HG03521 (cell line): Measurements from ENCODE around the gene FKBP2.

ENCODE experiments used
- ATAC-seq: cut with Tn5 transposase; IDR thresholded peaks from one replicate; pipeline ENCODE4 v1.9.1; 2021; ENCODE audit warnings: mild to moderate bottlenecking, moderate library complexity; ENCODE audit not compliant: unreplicated experiment

The FKBP2 gene

DNA sequence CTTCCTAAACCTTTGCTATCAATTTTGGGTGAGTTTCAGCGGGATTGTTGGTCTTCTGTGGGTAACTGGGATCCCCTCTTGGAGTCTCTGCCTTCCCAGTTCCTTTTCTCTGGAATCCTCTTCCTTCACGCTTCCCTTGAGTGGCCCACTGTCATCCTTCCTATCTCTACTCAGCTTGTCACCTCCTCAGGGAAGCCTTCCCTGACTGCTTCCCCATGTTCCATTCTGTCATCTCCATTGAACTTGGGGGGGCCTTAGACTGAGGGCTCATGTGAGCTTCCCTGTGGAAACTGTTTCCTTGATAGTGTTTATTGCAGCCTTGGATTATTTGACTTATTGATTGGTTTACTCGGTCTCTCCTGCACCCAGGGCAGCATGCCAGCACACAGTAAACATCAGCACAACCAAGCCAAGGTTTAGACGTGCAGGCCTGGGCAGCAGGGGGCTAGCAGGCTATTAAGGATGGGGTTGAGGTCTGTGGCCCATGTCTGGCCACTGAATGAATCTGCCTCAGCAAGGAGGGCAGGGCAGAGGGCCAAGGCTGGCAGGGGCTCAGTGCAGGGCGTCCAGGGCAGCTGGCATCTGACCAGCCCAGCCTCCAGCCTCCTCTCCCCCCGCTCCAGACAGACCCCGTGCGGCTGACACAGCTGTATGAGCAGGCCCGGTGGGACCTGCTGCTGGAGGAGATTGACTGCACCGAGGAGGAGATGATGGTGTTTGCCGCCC is 22.1 kb upstream of the FKBP2 start:
- no peak for ATAC-seq

DNA sequence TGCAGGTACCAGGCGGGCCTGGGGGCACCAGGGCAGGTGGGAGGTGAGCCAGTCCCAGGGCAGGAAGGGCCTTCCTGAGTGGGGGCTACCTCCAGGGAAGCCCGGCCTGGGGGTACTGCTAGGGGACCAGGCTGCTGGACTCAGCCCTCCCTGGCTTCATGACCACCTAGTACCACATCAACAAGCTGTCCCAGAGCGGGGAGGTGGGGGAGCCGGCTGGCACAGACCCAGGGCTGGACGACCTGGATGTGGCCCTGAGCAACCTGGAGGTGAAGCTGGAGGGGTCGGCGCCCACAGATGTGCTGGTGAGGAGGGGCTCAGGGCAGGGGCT is 21.6 kb upstream of the FKBP2 start:
- no peak for ATAC-seq

DNA sequence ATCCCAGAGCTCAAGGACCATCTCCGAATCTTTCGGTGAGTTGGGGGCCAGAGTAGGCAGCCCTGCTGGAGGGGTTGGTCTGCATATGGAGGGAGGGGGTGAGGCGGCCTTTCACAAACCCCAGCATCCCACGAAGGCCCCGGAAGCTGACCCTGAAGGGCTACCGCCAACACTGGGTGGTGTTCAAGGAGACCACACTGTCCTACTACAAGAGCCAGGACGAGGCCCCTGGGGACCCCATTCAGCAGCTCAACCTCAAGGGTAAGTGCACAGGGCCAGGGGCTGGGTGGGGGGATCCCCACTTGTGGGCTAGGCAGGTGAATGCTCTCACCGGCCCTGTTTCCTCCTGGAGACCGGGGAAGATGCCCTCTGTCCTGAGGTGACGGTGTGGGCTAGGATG is 21.1 kb upstream of the FKBP2 start:
- no peak for ATAC-seq

DNA sequence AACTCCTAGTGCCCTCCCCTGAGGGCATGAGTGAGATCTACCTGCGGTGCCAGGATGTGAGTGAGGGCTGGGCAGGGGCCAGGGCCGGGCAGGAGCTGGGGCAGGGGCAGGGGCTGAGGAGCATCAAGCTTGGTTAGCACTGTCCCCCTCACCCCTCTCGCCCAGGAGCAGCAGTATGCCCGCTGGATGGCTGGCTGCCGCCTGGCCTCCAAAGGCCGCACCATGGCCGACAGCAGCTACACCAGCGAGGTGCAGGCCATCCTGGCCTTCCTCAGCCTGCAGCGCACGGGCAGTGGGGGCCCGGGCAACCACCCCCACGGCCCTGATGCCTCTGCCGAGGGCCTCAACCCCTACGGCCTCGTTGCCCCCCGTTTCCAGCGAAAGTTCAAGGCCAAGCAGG is 20.6 kb upstream of the FKBP2 start:
- no peak for ATAC-seq

DNA sequence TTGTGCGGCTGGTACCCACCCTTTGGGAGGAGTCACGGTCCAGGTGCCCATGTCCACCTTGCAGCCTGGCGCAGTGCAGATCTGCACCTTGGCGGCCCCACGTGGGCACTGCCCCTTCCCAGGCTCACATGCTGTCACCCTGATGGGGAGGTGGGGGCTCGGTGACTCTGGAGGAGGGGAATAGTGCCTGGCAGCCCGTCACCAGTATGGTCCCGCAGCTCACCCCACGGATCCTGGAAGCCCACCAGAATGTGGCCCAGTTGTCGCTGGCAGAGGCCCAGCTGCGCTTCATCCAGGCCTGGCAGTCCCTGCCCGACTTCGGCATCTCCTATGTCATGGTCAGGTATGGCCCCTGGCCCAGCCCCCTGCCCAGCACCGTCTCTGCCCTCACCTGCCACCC is 20.1 kb upstream of the FKBP2 start:
- no peak for ATAC-seq

DNA sequence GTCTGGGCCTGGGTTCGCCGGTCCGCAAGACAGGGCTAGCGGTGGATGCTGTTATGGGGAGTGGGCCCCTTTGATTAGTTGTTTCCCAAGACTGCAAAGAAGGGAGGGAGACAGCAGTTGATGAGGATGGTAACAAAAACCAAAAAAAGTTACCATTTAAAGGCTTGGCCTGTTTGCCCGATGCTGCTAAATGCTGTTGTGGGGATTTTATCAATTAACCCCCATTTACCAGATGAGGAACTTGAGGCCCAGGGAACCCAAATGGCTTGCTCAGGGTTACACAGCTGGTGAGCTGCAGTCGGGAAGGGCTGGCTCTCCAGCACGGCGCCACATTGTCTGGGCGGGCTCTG is 18.3 kb upstream of the FKBP2 start:
- ATAC-seq = no peak

DNA sequence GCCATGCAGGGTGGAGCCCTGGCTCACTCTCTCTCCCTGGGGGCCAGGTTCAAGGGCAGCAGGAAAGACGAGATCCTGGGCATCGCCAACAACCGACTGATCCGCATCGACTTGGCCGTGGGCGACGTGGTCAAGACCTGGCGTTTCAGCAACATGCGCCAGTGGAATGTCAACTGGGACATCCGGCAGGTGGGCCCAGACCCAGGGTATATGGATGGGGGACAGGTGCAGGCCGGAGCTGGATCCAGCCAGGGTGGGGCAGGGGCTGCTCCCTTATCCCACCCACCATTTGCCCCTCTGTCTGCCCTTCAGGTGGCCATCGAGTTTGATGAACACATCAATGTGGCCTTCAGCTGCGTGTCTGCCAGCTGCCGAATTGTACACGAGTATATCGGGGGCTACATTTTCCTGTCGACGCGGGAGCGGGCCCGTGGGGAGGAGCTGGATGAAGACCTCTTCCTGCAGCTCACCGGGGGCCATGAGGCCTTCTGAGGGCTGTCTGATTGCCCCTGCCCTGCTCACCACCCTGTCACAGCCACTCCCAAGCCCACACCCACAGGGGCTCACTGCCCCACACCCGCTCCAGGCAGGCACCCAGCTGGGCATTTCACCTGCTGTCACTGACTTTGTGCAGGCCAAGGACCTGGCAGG is 17.8 kb upstream of the FKBP2 start:
- no peak for ATAC-seq

DNA sequence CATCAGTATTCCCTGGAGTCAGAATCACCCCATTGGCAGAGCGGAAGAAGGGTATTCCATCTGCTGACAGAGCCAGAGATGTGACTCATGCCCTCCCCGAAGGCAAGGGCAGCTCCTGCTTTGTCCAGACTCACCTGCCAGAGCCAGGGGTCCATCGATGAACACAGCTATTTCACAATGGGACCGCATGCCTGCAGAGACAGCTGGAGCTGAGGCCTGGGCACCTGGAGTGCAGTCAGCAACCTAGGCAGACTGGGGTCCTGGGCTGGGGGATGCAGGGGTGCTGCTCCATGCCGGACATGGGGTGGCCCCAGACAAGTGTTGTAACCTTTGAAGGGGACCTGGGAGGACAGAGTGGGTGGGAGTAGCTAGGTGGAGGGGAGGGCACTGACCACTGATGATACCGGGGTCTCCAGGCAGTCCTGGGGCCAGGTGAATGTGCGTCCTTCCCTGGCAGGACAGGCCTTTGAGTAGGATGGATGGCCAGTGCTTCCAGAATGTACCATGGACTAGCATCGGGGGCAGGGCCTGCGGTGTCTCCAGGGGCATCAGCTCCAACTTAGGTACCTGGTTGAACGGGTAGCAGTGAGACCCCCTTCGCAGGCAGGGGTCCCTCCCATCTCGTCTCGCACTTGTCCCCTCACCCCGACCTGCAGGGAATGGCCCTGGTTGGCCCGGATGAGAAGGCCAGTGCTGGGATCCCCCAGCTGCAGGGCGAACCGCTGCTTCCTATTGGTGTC is 16.6 kb upstream of the FKBP2 start:
- no peak for ATAC-seq

DNA sequence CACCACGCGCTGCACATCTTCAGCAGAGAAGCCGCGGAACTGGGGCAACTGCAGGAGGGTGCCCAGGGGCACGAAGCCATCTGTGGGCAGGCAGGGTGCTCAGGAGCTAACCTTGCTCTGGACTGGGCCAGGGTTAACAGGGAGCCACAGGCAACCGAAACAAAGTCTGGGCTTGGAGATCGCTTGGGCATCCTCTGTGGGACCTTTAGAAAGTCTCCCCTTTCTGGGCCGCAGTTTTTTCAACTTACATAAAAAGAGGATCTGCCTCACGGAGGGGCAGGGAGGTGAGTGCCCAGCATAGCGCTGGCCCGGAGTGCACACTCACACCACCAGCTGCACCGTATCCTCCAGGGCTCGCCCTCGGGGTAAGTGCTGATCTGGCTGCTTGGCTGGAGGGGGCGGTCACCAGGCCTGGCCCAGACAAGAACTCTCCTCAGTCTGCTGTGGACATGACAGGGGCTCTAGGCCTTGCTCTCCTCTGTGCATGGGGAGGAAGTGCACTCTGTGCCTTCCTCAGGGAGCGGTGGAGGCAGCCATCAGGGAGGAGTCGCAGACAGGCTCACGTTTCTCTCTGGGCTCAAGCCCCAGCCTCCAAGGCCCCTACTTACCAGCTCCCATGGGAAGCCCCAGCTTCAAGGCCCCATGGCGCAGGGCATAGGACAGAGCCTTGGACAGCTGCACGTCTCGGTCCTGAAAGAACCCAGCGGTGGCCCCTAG is 15.8 kb upstream of the FKBP2 start:
- no peak for ATAC-seq

DNA sequence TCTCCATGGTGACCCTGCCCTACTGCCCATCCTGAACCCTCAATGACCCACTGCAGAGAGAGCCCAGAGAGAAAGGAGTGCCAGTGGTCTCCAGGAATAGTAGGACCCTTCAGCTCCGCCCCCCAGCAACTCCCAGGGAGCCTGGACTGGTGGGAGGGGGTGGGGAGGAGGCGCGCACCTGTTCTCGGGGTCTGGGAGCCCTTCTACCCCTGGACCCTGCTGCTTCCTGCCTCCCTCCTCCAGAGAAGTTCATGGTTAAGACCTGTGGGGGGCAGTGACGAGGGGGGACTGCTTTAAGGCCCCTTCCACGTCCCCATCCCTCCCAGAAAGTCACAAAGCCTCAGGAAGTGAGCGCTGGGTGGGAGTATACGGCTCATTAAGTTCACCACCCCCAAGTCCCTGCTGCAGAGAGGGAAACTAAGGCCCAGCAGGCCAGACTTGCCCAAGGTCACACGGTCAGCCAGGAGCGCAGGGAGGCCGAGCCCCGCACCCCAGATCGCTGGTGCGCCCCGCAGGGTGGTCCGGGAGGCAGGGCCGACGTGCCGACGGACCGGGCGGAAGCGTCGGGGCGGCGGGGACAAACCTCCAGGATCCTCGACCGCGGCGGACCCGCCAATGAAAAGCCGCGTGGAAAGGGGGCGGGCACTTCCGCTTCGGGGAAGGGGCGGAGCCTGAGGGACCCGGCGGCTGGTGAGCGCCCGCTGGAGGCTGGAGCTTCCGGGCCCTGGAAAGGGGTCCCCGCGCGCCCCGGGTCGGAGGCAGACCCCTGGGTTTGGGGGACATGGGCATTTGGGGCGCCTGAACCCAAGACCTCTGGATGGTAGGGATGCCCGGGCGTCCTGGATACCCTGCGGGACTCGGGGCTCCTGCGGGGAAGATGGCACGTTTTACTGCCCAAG is 15.0 kb upstream of the FKBP2 start, which contains the start of the genes NUDT22 and TRPT1:
Gene NUDT22 (plus strand): TSS at position 667 of the 899 bp plus-strand sequence. CDS start 379 bp downstream, outside the sequence.
Gene TRPT1 (minus strand): TSS at position 579 of the 899 bp plus-strand sequence. CDS start 326 bp downstream, at position 253.
- peak; percentile 51 for ATAC-seq

DNA sequence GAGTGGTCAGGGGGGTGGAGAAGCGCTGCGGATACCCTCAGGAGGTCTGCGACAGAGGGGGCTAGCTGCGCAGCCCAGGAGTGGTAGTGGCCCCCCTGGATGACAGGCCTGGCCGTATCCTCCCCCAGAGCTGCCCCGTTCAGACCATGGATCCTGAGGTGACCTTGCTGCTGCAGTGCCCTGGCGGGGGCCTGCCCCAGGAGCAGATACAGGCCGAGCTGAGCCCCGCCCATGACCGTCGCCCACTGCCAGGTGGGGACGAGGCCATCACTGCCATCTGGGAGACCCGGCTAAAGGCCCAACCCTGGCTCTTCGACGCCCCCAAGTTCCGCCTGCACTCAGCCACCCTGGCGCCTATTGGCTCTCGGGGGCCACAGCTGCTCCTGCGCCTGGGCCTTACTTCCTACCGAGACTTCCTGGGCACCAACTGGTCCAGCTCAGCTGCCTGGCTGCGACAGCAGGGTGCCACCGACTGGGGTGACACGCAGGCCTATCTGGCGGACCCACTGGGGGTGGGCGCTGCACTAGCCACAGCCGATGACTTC is 14.3 kb upstream of the FKBP2 start:
- no peak for ATAC-seq

DNA sequence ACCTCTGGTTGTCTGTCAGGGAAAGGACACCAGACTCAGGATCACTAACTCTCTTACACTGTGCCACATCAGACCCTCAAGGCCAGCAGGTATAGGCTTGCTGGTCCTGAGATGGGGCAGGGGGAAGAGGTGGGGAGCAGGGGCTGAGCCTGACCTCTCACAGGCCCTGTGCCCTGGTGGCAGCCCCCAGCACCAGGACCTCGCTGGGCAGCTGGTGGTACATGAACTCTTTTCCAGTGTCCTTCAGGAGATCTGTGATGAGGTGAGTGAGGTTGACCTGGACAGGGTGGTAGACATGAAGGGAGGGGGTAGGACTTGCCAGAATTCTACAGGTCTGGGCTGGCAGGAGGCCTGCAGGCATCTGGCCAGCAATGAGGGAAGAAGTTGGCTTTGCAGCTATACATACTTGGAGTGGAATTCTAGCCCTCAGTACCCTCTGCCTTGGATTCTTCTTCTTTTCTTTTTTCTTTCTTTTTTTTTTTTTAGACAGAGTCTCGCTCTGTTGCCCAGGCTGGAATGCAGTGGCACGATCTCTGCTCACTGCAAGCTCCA is 13.4 kb upstream of the FKBP2 start:
- ATAC-seq = no peak

DNA sequence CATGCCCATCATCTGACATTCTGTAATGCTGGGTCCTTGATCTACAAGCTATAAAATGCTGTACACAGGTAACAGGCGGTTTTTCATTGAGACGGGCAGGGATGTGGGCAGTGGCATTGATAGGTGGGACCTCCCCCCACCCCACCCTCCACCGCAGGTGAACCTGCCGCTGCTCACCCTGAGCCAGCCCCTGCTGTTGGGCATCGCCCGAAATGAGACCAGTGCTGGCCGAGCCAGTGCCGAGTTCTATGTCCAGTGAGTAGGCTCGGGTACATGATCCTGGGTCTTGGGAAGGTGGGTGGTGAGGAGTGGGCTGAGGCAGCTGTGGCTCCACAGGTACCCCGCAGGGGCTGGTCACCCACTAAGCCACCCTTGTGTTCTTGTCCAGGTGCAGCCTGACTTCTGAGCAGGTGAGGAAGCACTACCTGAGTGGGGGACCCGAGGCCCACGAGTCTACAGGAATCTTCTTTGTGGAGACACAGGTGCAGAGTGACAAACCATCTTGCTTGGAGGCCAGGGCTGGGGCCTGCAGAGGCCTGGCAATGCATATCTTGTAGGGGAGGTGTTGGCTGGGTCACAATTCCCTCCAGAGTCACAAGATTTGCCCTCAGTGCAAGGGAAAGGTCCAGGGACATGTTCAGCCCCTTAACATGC is 11.7 kb upstream of the FKBP2 start:
- ATAC-seq = no peak

DNA sequence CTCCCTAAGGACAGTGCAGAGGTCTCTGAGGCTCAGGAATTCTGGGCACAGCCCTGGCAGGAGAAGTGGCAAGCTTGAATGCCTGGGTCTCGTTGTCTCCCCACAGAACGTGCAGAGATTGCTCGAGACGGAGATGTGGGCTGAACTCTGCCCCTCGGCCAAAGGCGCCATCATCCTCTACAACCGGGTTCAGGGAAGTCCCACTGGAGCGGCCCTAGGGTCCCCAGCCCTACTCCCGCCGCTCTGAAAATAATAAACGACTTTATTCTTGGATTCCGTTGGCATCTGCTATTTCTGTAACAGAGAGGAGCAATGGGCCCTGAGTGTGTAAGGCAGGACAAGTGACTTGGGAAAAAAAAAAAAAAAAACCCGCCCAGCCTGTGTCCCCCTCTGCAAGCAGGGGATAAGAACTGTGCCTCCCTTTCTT is 11.1 kb upstream of the FKBP2 start:
- no peak for ATAC-seq

DNA sequence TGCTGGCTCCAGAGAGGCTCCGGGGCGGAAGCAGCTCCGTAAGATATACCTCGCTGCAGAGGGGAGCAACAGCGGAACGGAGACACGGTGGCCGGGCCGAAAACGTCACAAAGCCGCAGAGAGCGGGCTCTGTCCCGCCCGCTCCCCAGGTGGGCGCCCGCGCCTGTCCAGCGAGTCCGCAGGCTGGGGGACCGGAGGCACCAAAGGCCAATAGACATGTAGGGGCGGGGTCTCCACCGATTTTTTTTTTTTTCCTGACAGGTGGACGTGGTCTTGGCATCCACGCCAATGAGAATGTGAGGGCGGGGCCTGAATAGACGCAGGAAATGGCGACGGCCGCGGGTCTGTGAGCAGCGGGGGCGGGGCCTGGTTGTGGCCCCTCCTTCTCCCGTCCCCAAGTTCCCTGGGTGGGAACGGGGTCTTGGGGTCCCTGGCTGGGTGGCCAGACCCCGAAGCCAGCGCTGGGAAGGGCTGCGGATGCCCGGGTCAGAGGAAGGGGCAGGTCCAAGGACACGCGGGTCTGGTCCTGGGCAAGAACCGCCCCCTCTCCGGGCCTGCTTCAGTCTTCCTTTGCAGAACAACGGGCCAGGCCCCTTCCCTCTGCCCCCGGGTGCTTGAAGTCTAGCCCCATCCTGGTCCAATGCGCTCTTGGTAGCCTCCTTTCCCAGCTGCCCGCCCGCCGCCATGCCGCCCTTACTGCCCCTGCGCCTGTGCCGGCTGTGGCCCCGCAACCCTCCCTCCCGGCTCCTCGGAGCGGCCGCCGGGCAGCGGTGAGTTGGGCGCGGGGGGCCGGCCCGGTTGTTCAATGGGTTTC is 10.5 kb upstream of the FKBP2 start, which contains the start of gene DNAJC4:
Gene DNAJC4 (plus strand): TSS at position 378 of the 814 bp plus-strand sequence. CDS start 307 bp downstream, at position 685.
- ATAC-seq = peak; percentile 37

DNA sequence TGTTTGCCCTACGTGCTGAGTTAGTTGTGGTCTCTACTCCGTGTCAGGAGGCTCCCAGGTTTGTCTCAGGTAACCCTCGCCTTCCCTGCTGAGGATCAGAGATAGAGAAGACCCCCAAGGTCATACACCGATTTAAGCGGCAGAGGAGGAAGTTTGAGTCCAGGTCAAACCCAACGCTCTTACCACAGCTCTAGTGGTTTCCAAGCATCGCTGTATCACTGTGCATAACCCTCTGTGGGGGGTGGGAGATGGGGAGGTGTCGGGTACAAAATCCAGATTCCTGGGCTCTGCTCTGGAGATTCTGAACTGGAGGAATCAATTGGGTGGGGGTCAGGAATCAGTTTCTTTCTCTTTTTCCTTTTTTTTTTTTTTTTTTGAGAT is 9.9 kb upstream of the FKBP2 start:
- ATAC-seq = no peak

DNA sequence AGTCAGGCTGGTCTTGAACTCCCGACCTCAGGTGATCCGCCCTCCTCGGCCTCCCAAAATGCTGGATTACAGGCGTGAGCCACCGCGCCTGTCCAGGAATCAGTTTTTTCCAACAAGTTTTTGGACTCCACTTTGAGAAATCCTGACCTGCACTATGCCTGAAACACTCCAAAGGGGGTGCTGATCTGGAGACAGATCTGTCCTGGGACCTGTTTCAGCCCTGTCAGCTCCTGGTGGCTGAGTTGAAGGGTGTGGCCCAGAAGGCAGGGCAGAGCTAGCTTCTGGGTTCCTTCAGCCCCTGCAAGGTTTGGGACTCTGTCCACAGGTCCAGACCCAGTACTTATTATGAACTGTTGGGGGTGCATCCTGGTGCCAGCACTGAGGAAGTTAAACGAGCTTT is 9.3 kb upstream of the FKBP2 start:
- ATAC-seq = no peak
